ENCODE data around the gene LRRC39.
"Not testable (repeated sequence)": the region's sequence is repeated elsewhere in the genome, so short reads cannot be mapped to it uniquely, and the experiment has no call there.

GRCh38 chr1:100200060-100200459 is 22.0 kb upstream of the LRRC39 start:
- not testable (repeated sequence) for TF ChIP-seq CTCF, POLR2A (IDR thresholded peaks at IDR 0.05)

Data from testis (tissue), 2 donors.